OCI-LY7 (cell line): ENCODE measurements around the gene TK1. TPM values are rescaled to one million over a fixed set of nuclear protein-coding genes. Genes with fewer than 3 reads are reported as not detected.
"Not testable (repeated sequence)": the region's sequence is repeated elsewhere in the genome, so short reads cannot be mapped to it uniquely, and the experiment has no call there.

Experiments
- Bru-seq: library from RNA; stranded (reverse); fragments of 400-500 nt; gene quantifications from one replicate; lab custom pipeline; 2021; lab: Mats Ljungman, UMichigan
- BruChase-seq, 2 experiments: library from RNA; stranded (reverse); fragments of 400-500 nt; gene quantifications; one replicate each; lab custom pipeline; 2021; lab: Mats Ljungman, UMichigan
- BruUV-seq: library from RNA; stranded (reverse); fragments of 400-500 nt; replicated peaks from 2 replicates; lab custom pipeline; 2021; lab: Mats Ljungman, UMichigan
- CTCF ChIA-PET: fragments of 300-600 bp; sonication (Branson Sonifier 250); formaldehyde crosslinking; loops from one replicate; lab custom pipeline; 2022; ENCODE audit warnings: antibody characterized with exemption; ENCODE audit not compliant: unreplicated experiment; lab: Charles Lee
- POLR2A ChIA-PET: fragments of 300-600 bp; sonication (Branson Sonifier 250); formaldehyde crosslinking; loops from one replicate; lab custom pipeline; 2022; ENCODE audit warnings: antibody characterized with exemption; lab: Charles Lee
- DNase-seq: peaks from one replicate; pipeline ENCODE4 v3.0.0-alpha.2; 2015; ENCODE audit warnings: low spot score
- H2AFZ ChIP-seq: fragments of 200-600 bp; sonication (generic), shearing (Covaris generic); 2 replicates; pipeline ENCODE4 v1.6.1; 2014; ENCODE audit warnings: mild to moderate bottlenecking, antibody characterized with exemption, low read length, moderate library complexity
- H3K27ac ChIP-seq: fragments of 200-600 bp; sonication (generic); 2 replicates; pipeline ENCODE4 v1.5.1; 2014; ENCODE audit warnings: mixed run types, low read depth, mild to moderate bottlenecking, moderate library complexity, low read length, inconsistent platforms; ENCODE audit not compliant: poor library complexity, severe bottlenecking
- H3K36me3 ChIP-seq: fragments of 200-600 bp; sonication (generic); 2 replicates; pipeline ENCODE4 v1.6.1; 2014; ENCODE audit warnings: mild to moderate bottlenecking, antibody characterized with exemption, low read length, moderate library complexity, mixed read lengths; ENCODE audit not compliant: insufficient read depth
- H3K4me1 ChIP-seq: fragments of 200-600 bp; sonication (generic); 2 replicates; pipeline ENCODE4 v1.5.1; 2014; ENCODE audit warnings: mild to moderate bottlenecking, low read length; ENCODE audit not compliant: insufficient read depth, poor library complexity, severe bottlenecking
- H3K4me2 ChIP-seq: fragments of 200-600 bp; sonication (generic); 2 replicates; pipeline ENCODE4 v1.6.1; 2014; ENCODE audit warnings: mild to moderate bottlenecking, low read length
- H3K4me3 ChIP-seq: fragments of 200-600 bp; sonication (generic); 2 replicates; pipeline ENCODE4 v1.5.1; 2014; ENCODE audit warnings: mild to moderate bottlenecking, low read depth, low read length; ENCODE audit not compliant: poor library complexity, severe bottlenecking
- H3K79me2 ChIP-seq: fragments of 200-600 bp; sonication (generic); 2 replicates; pipeline ENCODE4 v1.6.1; 2016; ENCODE audit warnings: low read depth, mild to moderate bottlenecking, low read length, moderate library complexity, mixed read lengths; ENCODE audit not compliant: insufficient read depth
- H3K9me2 ChIP-seq: fragments of 200-600 bp; sonication (generic); 2 replicates; pipeline ENCODE4 v1.6.1; 2016; ENCODE audit warnings: mild to moderate bottlenecking, low read length, mixed read lengths; ENCODE audit not compliant: insufficient read depth
- H3K9me3 ChIP-seq: fragments of 200-600 bp; sonication (generic); 2 replicates; pipeline ENCODE4 v1.6.1; 2014; ENCODE audit warnings: mild to moderate bottlenecking, mixed run types, low read length, mixed read lengths
- H4K20me1 ChIP-seq: fragments of 200-600 bp; sonication (generic); 2 replicates; pipeline ENCODE4 v1.6.1; 2014; ENCODE audit warnings: mild to moderate bottlenecking, antibody characterized with exemption, low read length, moderate library complexity, mixed read lengths; ENCODE audit not compliant: insufficient read depth
- CTCF ChIP-seq: fragments of 200-600 bp; sonication (generic); conservative IDR thresholded peaks from 2 replicates; pipeline ENCODE4 v1.5.1; 2014; ENCODE audit warnings: mild to moderate bottlenecking, antibody characterized with exemption, low read length, moderate library complexity, mixed read lengths
- EZH2phosphoT487 ChIP-seq: fragments of 200-600 bp; sonication (generic); IDR thresholded peaks from 2 replicates; pipeline ENCODE4 v1.6.1; 2018; ENCODE audit warnings: low read depth, borderline replicate concordance, mild to moderate bottlenecking, mixed run types, antibody characterized with exemption, low read length, moderate library complexity, mixed read lengths
- intact Hi-C: fragments of 100-400 bp; cut with micrococcal nuclease; formaldehyde crosslinking; loops from one replicate; pipeline ENCODE4 v1.10.0; 2022; ENCODE audit not compliant: unreplicated experiment
- long read RNA-seq: library from polyadenylated mRNA; stranded (forward); transcript quantifications from one replicate; pipeline ENCODE4 v2.0.0, GENCODE V29; 2022
- total RNA-seq, 2 experiments: library from RNA; depleted of rRNA in 1 of 2; stranded (reverse); fragments of >200 nt in 1 of 2; shearing (Covaris generic) in 1 of 2; gene quantifications; 2 replicates each; pipeline ENCODE4 v1.2.3, GENCODE V29; 2014 to 2022

The TK1 gene
- total RNA-seq (2014; rRNA removed; shearing (Covaris generic)), result 108 and 118 TPM in 2 replicates
- total RNA-seq (2022), result 149 TPM in 2 replicates
- percentile 72 among the genes with signal in this experiment for Bru-seq, nascent RNA
- percentile 75 among the genes with signal in this experiment for BruChase-seq, experiment 1, labeled RNA remaining after a 6-hour chase
- percentile 62 among the genes with signal in this experiment for BruChase-seq, experiment 2, labeled RNA remaining after a 2-hour chase
- long read RNA-seq, transcript TK1-203 (6 exons, 1,681 nt), result minor isoform, 14 of 583 reads
- long read RNA-seq, transcript TK1-201 (7 exons, 1,628 nt), result major isoform, 538 of 583 reads
- long read RNA-seq, partial matches to known transcripts, result 13 of 583 reads
- long read RNA-seq, other reads (novel, unspliced or antisense), result 13 of 583 reads

- peak within 1 kb of the TSS; percentile 41 for H3K27ac ChIP-seq
Measured at GRCh38 chr17:78186692-78187595, at the start of gene TK1, which contains the start of gene AFMID. Gene TK1 (minus strand): TSS chr17:78187052. CDS start chr17:78186994, 58 bp downstream. Gene AFMID (plus strand): TSS chr17:78187362. CDS start chr17:78187371, 9 bp downstream.

GRCh38 chr17:78235885-78236284 lies 49.0 kb upstream of the TK1 start:
- no peaks in the 10 kb centered on the region for H3K79me2 ChIP-seq
- no peak overlapping the region for H2AFZ ChIP-seq
- peaks cover 40% of the 10 kb centered on the region for H3K4me1 ChIP-seq
- no peaks in the 10 kb centered on the region for H3K36me3 ChIP-seq
- H3K27ac ChIP-seq, result no peak overlapping the region
- H3K4me3 ChIP-seq, result no peak overlapping the region
- no peak for TF ChIP-seq CTCF
- no peak for TF ChIP-seq EZH2phosphoT487
- intact Hi-C loops, result no loop called here
- H3K4me2 ChIP-seq, result no peak overlapping the region
- BruUV-seq, result no TSS peak
- H3K9me2 ChIP-seq, result no peaks in the 10 kb centered on the region
- no peak for DNase-seq
- H3K9me3 ChIP-seq, result no peaks in the 10 kb centered on the region
- CTCF ChIA-PET, result no interaction called here
- POLR2A ChIA-PET, result no interaction called here
- H4K20me1 ChIP-seq, result no peaks in the 10 kb centered on the region

More at GRCh38 chr17:78186692-78187595, at the start of gene TK1, which contains the start of gene AFMID:
- Histone ChIP-seq H3K36me3 (peaks cover 57% of the 10 kb centered on the region), H2AFZ (peak within 1 kb of the TSS; percentile 49; the same call in 1 of the 2 replicates), H3K9me3 (no peaks in the 10 kb centered on the region), H3K4me1 (peaks cover 60% of the 10 kb centered on the region), H3K9me2 (no peaks in the 10 kb centered on the region), H3K4me2 (peak within 1 kb of the TSS; percentile 84), H4K20me1 (peaks cover 3% of the 10 kb centered on the region; the same call in 1 of the 2 replicates), H3K79me2 (peaks cover 57% of the 10 kb centered on the region), H3K4me3 (peak within 1 kb of the TSS; percentile 76)
- no TSS peak for BruUV-seq
- peak; percentile 98 for DNase-seq
- intact Hi-C loops, result loop anchor here (1.0 to 2.0 kb wide), 3 partner anchors 55 to 65 kb away; no protein-coding TSS in a partner anchor
- TF ChIP-seq EZH2phosphoT487 (no peak), CTCF (peak; percentile 67)
- POLR2A ChIA-PET, result interaction anchor here (0.6 to 1.7 kb wide), 10 partner anchors 11 to 133 kb away, joined by 3 to 6 read pairs (median 4); partner anchors contain the start of gene TMC6
- CTCF ChIA-PET, result interaction anchor here (0.6 to 1.6 kb wide), 4 partner anchors 11 to 1770 kb away, joined by 3 to 5 read pairs (median 4); partner anchors contain the start of gene TMC8

- H3K79me2 ChIP-seq, H3K9me2 ChIP-seq, BruUV-seq, POLR2A ChIA-PET, intact Hi-C loops, CTCF ChIA-PET, H2AFZ ChIP-seq, H3K4me2 ChIP-seq, H3K4me3 ChIP-seq, DNase-seq, H4K20me1 ChIP-seq, H3K36me3 ChIP-seq, H3K9me3 ChIP-seq, H3K27ac ChIP-seq: not testable (repeated sequence)
- H3K4me1 ChIP-seq, result peaks cover 39% of the 10 kb centered on the region
Measured at GRCh38 chr17:78235022-78235421, 48.2 kb upstream of the TK1 start.
